Liver (tissue), 9 donors: ENCODE measurements around the gene DCAF15. TPM values are rescaled to one million over a fixed set of nuclear protein-coding genes. Genes with fewer than 3 reads are reported as not detected.

Source experiments
- DNase-seq: peaks from one replicate; pipeline ENCODE4 v3.0.0-alpha.2; 2017; ENCODE audit warnings: low spot score
- H3K27ac ChIP-seq, 2 donors: one replicate each; pipeline ENCODE4 v1.7.0; 2013; ENCODE audit warnings: inconsistent platforms in 2 of 2, low read length in 2 of 2, control low read depth in 1 of 2, low read depth in 1 of 2, mild to moderate bottlenecking in 1 of 2
- H3K27me3 ChIP-seq, 4 donors: one replicate each; pipeline versions ENCODE4 v1.6.1 to v1.7.0; 2013; ENCODE audit warnings: low read length in 3 of 4, inconsistent platforms in 1 of 4, mild to moderate bottlenecking in 1 of 4, moderate library complexity in 1 of 4; ENCODE audit not compliant: control insufficient read depth in 4 of 4, insufficient read depth in 4 of 4
- H3K36me3 ChIP-seq, 4 donors: one replicate each; pipeline versions ENCODE4 v1.6.1 to v1.7.0; 2013; ENCODE audit warnings: low read length in 3 of 4, mild to moderate bottlenecking in 3 of 4, low read depth in 1 of 4, moderate library complexity in 1 of 4; ENCODE audit not compliant: control insufficient read depth in 4 of 4, insufficient read depth in 3 of 4
- H3K4me1 ChIP-seq, 4 donors: one replicate each; pipeline versions ENCODE4 v1.6.1 to v1.7.0; 2013; ENCODE audit warnings: low read length in 3 of 4, mild to moderate bottlenecking in 3 of 4, moderate library complexity in 1 of 4; ENCODE audit not compliant: control insufficient read depth in 4 of 4, insufficient read depth in 4 of 4
- H3K4me3 ChIP-seq, 3 donors: one replicate each; pipeline versions ENCODE4 v1.6.1 to v1.7.0; 2013; ENCODE audit warnings: low read length in 3 of 3, control low read depth in 1 of 3, low read depth in 1 of 3, mild to moderate bottlenecking in 1 of 3
- H3K9ac ChIP-seq, 2 donors: one replicate each; pipeline ENCODE4 v1.7.0; 2013; ENCODE audit warnings: low read length in 2 of 2, mild to moderate bottlenecking in 2 of 2, moderate library complexity in 2 of 2, control low read depth in 1 of 2, low read depth in 1 of 2
- H3K9me3 ChIP-seq, 4 donors: one replicate each; pipeline versions ENCODE4 v1.6.1 to v1.7.0; 2013; ENCODE audit warnings: low read length in 3 of 4; ENCODE audit not compliant: control insufficient read depth in 4 of 4
- ATF3 ChIP-seq: IDR thresholded peaks from 2 replicates; pipeline ENCODE4 v1.6.1; 2016; ENCODE audit warnings: antibody characterized with exemption
- CTCF ChIP-seq: fragments of 150-350 bp; IDR thresholded peaks from 2 replicates; pipeline ENCODE4 v1.5.1; 2017; ENCODE audit warnings: improper control_type of control experiment, low read depth, low read length; ENCODE audit not compliant: missing input control
- EGR1 ChIP-seq, 2 donors: IDR thresholded peaks; 2 replicates each; pipeline ENCODE4 v1.6.1; 2016 to 2018; ENCODE audit warnings: antibody characterized with exemption in 2 of 2, low read depth in 2 of 2
- GABPA ChIP-seq, 2 donors: IDR thresholded peaks in 1 of 2; conservative IDR thresholded peaks in 1 of 2; 2 replicates each; pipeline ENCODE4 v1.6.1; 2016; ENCODE audit warnings: antibody characterized with exemption in 2 of 2, mild to moderate bottlenecking in 1 of 2, moderate library complexity in 1 of 2
- HNF4A ChIP-seq, 2 donors: conservative IDR thresholded peaks; 2 replicates each; pipeline ENCODE4 v1.6.1; 2016; ENCODE audit warnings: antibody characterized with exemption in 2 of 2, mild to moderate bottlenecking in 2 of 2
- HNF4G ChIP-seq: IDR thresholded peaks from 2 replicates; pipeline ENCODE4 v1.6.1; 2016; ENCODE audit warnings: antibody characterized with exemption
- JUND ChIP-seq, 2 donors: IDR thresholded peaks; 2 replicates each; pipeline ENCODE4 v1.6.1; 2016; ENCODE audit warnings: antibody characterized with exemption in 2 of 2
- MAX ChIP-seq: IDR thresholded peaks from 2 replicates; pipeline ENCODE4 v1.6.1; 2016; ENCODE audit warnings: antibody characterized with exemption
- RAD21 ChIP-seq, 2 donors: IDR thresholded peaks; 2 replicates each; pipeline ENCODE4 v1.6.1; 2016; ENCODE audit warnings: antibody characterized with exemption in 2 of 2, mild to moderate bottlenecking in 2 of 2
- REST ChIP-seq: IDR thresholded peaks from 2 replicates; pipeline ENCODE4 v1.6.1; 2016; ENCODE audit warnings: antibody characterized with exemption, mild to moderate bottlenecking
- RXRA ChIP-seq, 2 donors: IDR thresholded peaks; 2 replicates each; pipeline ENCODE4 v1.6.1; 2017 to 2018; ENCODE audit warnings: antibody characterized with exemption in 2 of 2, mild to moderate bottlenecking in 1 of 2
- SP1 ChIP-seq: IDR thresholded peaks from 2 replicates; pipeline ENCODE4 v1.6.1; 2018; ENCODE audit warnings: antibody characterized with exemption, mild to moderate bottlenecking
- YY1 ChIP-seq: IDR thresholded peaks from 2 replicates; pipeline ENCODE4 v1.6.1; 2016; ENCODE audit warnings: antibody characterized with exemption, mild to moderate bottlenecking
- WGBS: extraction: QIAGEN DNeasy Blood & Tissue Kit; methylation state at CpG from one replicate; pipeline ENCODE4 v1.1.7; 2013; 5-methylcytosine and 5-hydroxymethylcytosine counted together
- polyA plus RNA-seq, 2 donors: library from polyadenylated mRNA; stranded (reverse) in 1 of 2; unstranded in 1 of 2; fragments of 200-250 nt in 1 of 2; fragments of >200 nt in 1 of 2; fragmentation: Nextera tagmentation in 1 of 2; extraction: Ambion mirVana in 1 of 2; gene quantifications; one replicate each; pipeline versions ENCODE4 v1.2.1 to v1.2.3, GENCODE V29; 2013 to 2015
- total RNA-seq, 2 donors: library from RNA; depleted of rRNA; stranded (reverse); fragments of >200 nt; gene quantifications; one replicate each; pipeline ENCODE4 v1.2.3, GENCODE V29; 2014
- donor health status: healthy.
- donor health status: healthy.
- donor health status: healthy.
- donor health status: healthy.
- donor health status: healthy.

Gene DCAF15
- total and polyA plus RNA-seq, 4 donors, result 2.6 to 10.4 (median 5.5) TPM

- H3K9me3 ChIP-seq, result no peaks in the 10 kb centered on the region
- peaks cover 7 to 30% (median 19%) of the 10 kb centered on the region in 4 donors for H3K4me1 ChIP-seq
- H3K9ac ChIP-seq, result no peak overlapping the region
- 96% methylated on average over 17 of the region's 17 CpGs for WGBS
- H3K4me3 ChIP-seq, result no peak overlapping the region
- no peak for DNase-seq
- no peak for TF ChIP-seq ATF3
- no peak for TF ChIP-seq CTCF
- no peak for TF ChIP-seq REST
- TF ChIP-seq HNF4A (conservative IDR thresholded peaks at IDR 0.05), result no peak
- TF ChIP-seq RXRA (IDR thresholded peaks at IDR 0.05), result no peak
- no peak for TF ChIP-seq RAD21 (IDR thresholded peaks at IDR 0.05)
- no peak for TF ChIP-seq SP1
- no peaks in the 10 kb centered on the region for H3K27me3 ChIP-seq
- peaks cover 0 to 16% (median 5%) of the 10 kb centered on the region in 4 donors for H3K36me3 ChIP-seq
- no peak overlapping the region for H3K27ac ChIP-seq
Measured at GRCh38 chr19:13913352-13913751, 39.0 kb upstream of the DCAF15 start.

GRCh38 chr19:13914777-13915176 lies 37.5 kb upstream of the DCAF15 start:
- no peak for DNase-seq
- 50% methylated on average over 3 of the region's 3 CpGs for WGBS
- H3K9ac ChIP-seq, result no peak overlapping the region
- peaks cover 5 to 21% (median 10%) of the 10 kb centered on the region in 4 donors for H3K4me1 ChIP-seq
- no peak overlapping the region for H3K27ac ChIP-seq
- peaks cover 0 to 18% (median 10%) of the 10 kb centered on the region in 4 donors for H3K36me3 ChIP-seq
- no peaks in the 10 kb centered on the region for H3K27me3 ChIP-seq
- H3K9me3 ChIP-seq, result no peaks in the 10 kb centered on the region
- TF ChIP-seq JUND (IDR thresholded peaks at IDR 0.05) (no peak), RXRA (IDR thresholded peaks at IDR 0.05) (peak in 1 of 2 donors; percentile 28), HNF4A (conservative IDR thresholded peaks at IDR 0.05) (peak; percentile 19 to 57)
- H3K4me3 ChIP-seq, result no peak overlapping the region

GRCh38 chr19:13917888-13918406 lies 34.4 kb upstream of the DCAF15 start:
- Histone ChIP-seq H3K4me1 (peaks cover 0 to 8% (median 2%) of the 10 kb centered on the region in 4 donors), H3K4me3 (no peak overlapping the region), H3K36me3 (peaks cover 13 to 33% (median 18%) of the 10 kb centered on the region in 4 donors), H3K27ac (peak overlapping the region; percentile 66 to 77), H3K9me3 (peaks cover 0 to 5% (median under 1%) of the 10 kb centered on the region in 4 donors), H3K27me3 (no peaks in the 10 kb centered on the region), H3K9ac (no peak overlapping the region)
- DNase-seq, result no peak
- TF ChIP-seq HNF4A (conservative IDR thresholded peaks at IDR 0.05) (peak; percentile 8 to 56), EGR1 (IDR thresholded peaks at IDR 0.05; ENCODE audit: low read depth in 2 of 2) (peak in 1 of 2 donors; percentile 56), RXRA (IDR thresholded peaks at IDR 0.05) (peak in 1 of 2 donors; percentile 74), RAD21 (IDR thresholded peaks at IDR 0.05) (no peak), MAX (no peak), HNF4G (no peak), YY1 (peak; percentile 44), SP1 (peak; percentile 37), GABPA (IDR thresholded peaks at IDR 0.05 in 1 of 2, conservative IDR thresholded peaks at IDR 0.05 in 1 of 2) (peak in 1 of 2 donors; percentile 58)
- WGBS, result 45% methylated on average over 14 of the region's 14 CpGs
